H9 (cell line): Measurements from ENCODE around the gene TIMM10. TPM values are rescaled to one million over a fixed set of nuclear protein-coding genes. Genes with fewer than 3 reads are reported as not detected.
A peak's percentile ranks its signal among the peaks of the same experiment; 100 is the strongest.

Experiments used
- DNase-seq: peaks from one replicate; pipeline ENCODE4 v3.0.0-alpha.2; 2017
- H2AFZ ChIP-seq: one replicate; pipeline ENCODE4 v1.6.1; 2013; ENCODE audit warnings: mild to moderate bottlenecking, low read length, control low read depth, moderate library complexity
- H2AK5ac ChIP-seq: 2 replicates; pipeline ENCODE4 v1.6.1; 2013; ENCODE audit warnings: low read length, control low read depth, mixed read lengths; ENCODE audit not compliant: insufficient read length
- H2BK120ac ChIP-seq: one replicate; pipeline ENCODE4 v1.6.1; 2013; ENCODE audit warnings: low read depth, mild to moderate bottlenecking, low read length, control low read depth, inconsistent platforms; ENCODE audit not compliant: poor library complexity, severe bottlenecking
- H2BK12ac ChIP-seq: 2 replicates; pipeline ENCODE4 v1.6.1; 2013; ENCODE audit warnings: low read length, control low read depth, mixed read lengths, low read depth; ENCODE audit not compliant: insufficient read length
- H2BK15ac ChIP-seq: 2 replicates; pipeline ENCODE4 v1.6.1; 2013; ENCODE audit warnings: low read depth, low read length, control low read depth
- H2BK20ac ChIP-seq: one replicate; pipeline ENCODE4 v1.6.1; 2013; ENCODE audit warnings: low read depth, mild to moderate bottlenecking, low read length, control low read depth, inconsistent platforms; ENCODE audit not compliant: poor library complexity, severe bottlenecking
- H2BK5ac ChIP-seq: 2 replicates; pipeline ENCODE4 v1.6.1; 2013; ENCODE audit warnings: low read length, control low read depth, mixed read lengths; ENCODE audit not compliant: insufficient read length
- H3K14ac ChIP-seq: 2 replicates; pipeline ENCODE4 v1.6.1; 2013; ENCODE audit warnings: low read length, control low read depth; ENCODE audit not compliant: insufficient read depth
- H3K18ac ChIP-seq: 2 replicates; pipeline ENCODE4 v1.6.1; 2013; ENCODE audit warnings: low read depth, mild to moderate bottlenecking, mixed read lengths, low read length, control low read depth; ENCODE audit not compliant: insufficient read length
- H3K23ac ChIP-seq: 2 replicates; pipeline ENCODE4 v1.6.1; 2013; ENCODE audit warnings: low read length, control low read depth, mixed read lengths, low read depth; ENCODE audit not compliant: insufficient read length
- H3K23me2 ChIP-seq: 2 replicates; pipeline ENCODE4 v1.6.1; 2013; ENCODE audit warnings: low read depth, mild to moderate bottlenecking, mixed read lengths, low read length, control low read depth; ENCODE audit not compliant: insufficient read length, poor library complexity, severe bottlenecking
- H3K27ac ChIP-seq: 2 replicates; pipeline ENCODE4 v1.5.1; 2013; ENCODE audit warnings: low read length, control low read depth, mixed read lengths, low read depth; ENCODE audit not compliant: insufficient read length
- H3K27me3 ChIP-seq: 2 replicates; pipeline ENCODE4 v1.6.1; 2013; ENCODE audit warnings: low read length, control low read depth, inconsistent platforms; ENCODE audit not compliant: insufficient read depth
- H3K4ac ChIP-seq: 2 replicates; pipeline ENCODE4 v1.6.1; 2013; ENCODE audit warnings: low read depth, mild to moderate bottlenecking, control low read depth, inconsistent platforms, low read length, moderate library complexity
- H3K4me1 ChIP-seq: 2 replicates; pipeline ENCODE4 v1.6.1; 2013; ENCODE audit warnings: low read length, control low read depth, inconsistent platforms; ENCODE audit not compliant: insufficient read depth
- H3K4me2 ChIP-seq: 2 replicates; pipeline ENCODE4 v1.6.1; 2013; ENCODE audit warnings: low read length, control low read depth, mixed read lengths; ENCODE audit not compliant: insufficient read length, insufficient read depth
- H3K56ac ChIP-seq: 2 replicates; pipeline ENCODE4 v1.6.1; 2013; ENCODE audit warnings: low read depth, mild to moderate bottlenecking, mixed read lengths, low read length, control low read depth; ENCODE audit not compliant: insufficient read length
- H3K79me1 ChIP-seq: 2 replicates; pipeline ENCODE4 v1.6.1; 2013; ENCODE audit warnings: low read depth, mild to moderate bottlenecking, moderate library complexity, low read length, control low read depth, inconsistent platforms; ENCODE audit not compliant: insufficient read depth, poor library complexity, severe bottlenecking
- H3K79me2 ChIP-seq: 2 replicates; pipeline ENCODE4 v1.6.1; 2013; ENCODE audit warnings: low read length, control low read depth, inconsistent platforms; ENCODE audit not compliant: insufficient read depth
- H3K9ac ChIP-seq: 2 replicates; pipeline ENCODE4 v1.6.1; 2013; ENCODE audit warnings: low read length, control low read depth, mixed read lengths; ENCODE audit not compliant: insufficient read length; ENCODE audit errors: extremely low read depth
- H3K9me3 ChIP-seq: one replicate; pipeline ENCODE4 v1.6.1; 2013; ENCODE audit warnings: low read depth, low read length, inconsistent platforms; ENCODE audit not compliant: control insufficient read depth
- H3T11ph ChIP-seq: one replicate; pipeline ENCODE4 v1.6.1; 2013; ENCODE audit warnings: mild to moderate bottlenecking, low read length, control low read depth, inconsistent platforms
- H4K20me1 ChIP-seq: one replicate; pipeline ENCODE4 v1.6.1; 2013; ENCODE audit not compliant: control insufficient read depth, insufficient read length, insufficient read depth
- H4K5ac ChIP-seq: 2 replicates; pipeline ENCODE4 v1.6.1; 2013; ENCODE audit warnings: low read depth, mild to moderate bottlenecking, mixed read lengths, low read length, control low read depth; ENCODE audit not compliant: insufficient read length
- H4K8ac ChIP-seq: replicated peaks from 2 replicates; pipeline ENCODE4 v1.6.1; 2013; ENCODE audit warnings: low read length, control low read depth, mixed read lengths, low read depth; ENCODE audit not compliant: insufficient read length
- H4K91ac ChIP-seq: 2 replicates; pipeline ENCODE4 v1.6.1; 2013; ENCODE audit warnings: low read depth, mild to moderate bottlenecking, moderate library complexity, mixed read lengths, low read length, control low read depth; ENCODE audit not compliant: insufficient read length
- H3K27ac Mint-ChIP-seq, 3 experiments: 2 replicates in 2 of 3; 3 replicates in 1 of 3; pipeline ENCODE4 v1.8.0; 2020 to 2021; ENCODE audit warnings: mixed read lengths in 3 of 3, mild to moderate bottlenecking in 1 of 3, moderate library complexity in 1 of 3
- H3K27me3 Mint-ChIP-seq: 2 replicates; pipeline ENCODE4 v1.8.0; 2021; ENCODE audit warnings: low read depth, mild to moderate bottlenecking, moderate library complexity, mixed read lengths
- H3K36me3 Mint-ChIP-seq, 3 experiments: 2 replicates in 2 of 3; 3 replicates in 1 of 3; pipeline ENCODE4 v1.8.0; 2020 to 2021; ENCODE audit warnings: low read depth in 3 of 3, mixed read lengths in 3 of 3; ENCODE audit not compliant: insufficient read depth in 1 of 3
- H3K4me1 Mint-ChIP-seq, 2 experiments: 2 replicates each; pipeline ENCODE4 v1.8.0; 2020; ENCODE audit warnings: mixed read lengths in 2 of 2
- H3K4me3 Mint-ChIP-seq, 2 experiments: 2 replicates in 1 of 2; 3 replicates in 1 of 2; pipeline ENCODE4 v1.8.0; 2020 to 2021; ENCODE audit warnings: mild to moderate bottlenecking in 2 of 2, mixed read lengths in 2 of 2, moderate library complexity in 1 of 2
- H3K9me3 Mint-ChIP-seq, 2 experiments: 2 replicates in 1 of 2; 3 replicates in 1 of 2; pipeline ENCODE4 v1.8.0; 2020; ENCODE audit warnings: mild to moderate bottlenecking in 2 of 2, mixed read lengths in 2 of 2, moderate library complexity in 1 of 2
- WGBS: extraction: QIAGEN DNeasy Blood & Tissue Kit; methylation state at CpG from one replicate; pipeline ENCODE4 v1.1.7; 2013; ENCODE audit warnings: missing lambda C conversion rate, low lambda C conversion rate, mixed read lengths; ENCODE audit not compliant: insufficient read length; ENCODE audit errors: extremely low coverage; 5-methylcytosine and 5-hydroxymethylcytosine counted together
- total RNA-seq: library from RNA; stranded (reverse); gene quantifications from 2 replicates; pipeline ENCODE4 v1.2.1, GENCODE V29; 2021
- TF ChIP-seq, protein P1 (sequence below): fragments of 200-600 bp; sonication (generic); conservative IDR thresholded peaks from 3 replicates; pipeline ENCODE4 v1.8.0; 2021; ENCODE audit warnings: antibody characterized with exemption, mild to moderate bottlenecking

Gene TIMM10
- total RNA-seq, 1 experiment from 2014 or later = 130 TPM

DNA sequence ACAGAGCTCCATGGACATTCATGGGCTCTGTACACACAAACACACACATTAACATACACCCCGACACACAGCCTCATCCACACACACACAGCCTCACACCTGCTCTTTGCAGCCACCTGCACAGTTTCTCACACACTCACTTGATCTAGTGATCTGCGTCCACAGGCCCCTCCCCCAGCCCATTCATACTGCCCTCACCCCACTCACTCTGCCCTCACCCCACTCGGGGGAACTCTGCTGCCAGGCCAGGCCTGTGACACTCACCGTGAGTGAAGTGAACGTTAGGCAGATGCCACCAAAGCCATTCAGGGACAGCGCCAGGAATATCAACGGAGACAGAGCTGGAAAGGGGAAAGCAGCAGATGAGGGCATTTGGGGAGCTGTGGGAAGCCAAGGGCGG, 30.0 kb downstream of the TIMM10 start:
- TF ChIP-seq, protein P1, sequence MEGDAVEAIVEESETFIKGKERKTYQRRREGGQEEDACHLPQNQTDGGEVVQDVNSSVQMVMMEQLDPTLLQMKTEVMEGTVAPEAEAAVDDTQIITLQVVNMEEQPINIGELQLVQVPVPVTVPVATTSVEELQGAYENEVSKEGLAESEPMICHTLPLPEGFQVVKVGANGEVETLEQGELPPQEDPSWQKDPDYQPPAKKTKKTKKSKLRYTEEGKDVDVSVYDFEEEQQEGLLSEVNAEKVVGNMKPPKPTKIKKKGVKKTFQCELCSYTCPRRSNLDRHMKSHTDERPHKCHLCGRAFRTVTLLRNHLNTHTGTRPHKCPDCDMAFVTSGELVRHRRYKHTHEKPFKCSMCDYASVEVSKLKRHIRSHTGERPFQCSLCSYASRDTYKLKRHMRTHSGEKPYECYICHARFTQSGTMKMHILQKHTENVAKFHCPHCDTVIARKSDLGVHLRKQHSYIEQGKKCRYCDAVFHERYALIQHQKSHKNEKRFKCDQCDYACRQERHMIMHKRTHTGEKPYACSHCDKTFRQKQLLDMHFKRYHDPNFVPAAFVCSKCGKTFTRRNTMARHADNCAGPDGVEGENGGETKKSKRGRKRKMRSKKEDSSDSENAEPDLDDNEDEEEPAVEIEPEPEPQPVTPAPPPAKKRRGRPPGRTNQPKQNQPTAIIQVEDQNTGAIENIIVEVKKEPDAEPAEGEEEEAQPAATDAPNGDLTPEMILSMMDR = no peak
- no peak overlapping the region for H2BK20ac ChIP-seq
- Mint-ChIP-seq H3K4me3 (peak overlapping the region; percentile 6 to 72; a peak in 4 of 5 replicates), H3K9me3 (no peaks in the 10 kb centered on the region), H3K36me3 (peaks cover 18 to 32% (median 20%) of the 10 kb centered on the region in 3 experiments; a peak in 6 of 7 replicates), H3K27me3 (no peaks in the 10 kb centered on the region; the same call in 1 of the 2 replicates), H3K4me1 (peaks cover 28 to 57% of the 10 kb centered on the region in 2 experiments), H3K27ac (peak overlapping the region in 2 of 3 experiments; percentile 67 to 94; a peak in 4 of 7 replicates)
- no peak overlapping the region for H3K4ac ChIP-seq
- H3K18ac ChIP-seq = no peak overlapping the region
- no peak overlapping the region for H3K27ac ChIP-seq
- no peak overlapping the region for H2BK15ac ChIP-seq
- no peaks in the 10 kb centered on the region for H3K9me3 ChIP-seq
- H3K79me1 ChIP-seq = no peaks in the 10 kb centered on the region
- no peaks in the 10 kb centered on the region for H3K23me2 ChIP-seq
- no peak overlapping the region for H3K56ac ChIP-seq
- H3K27me3 ChIP-seq = no peaks in the 10 kb centered on the region
- no peak overlapping the region for H3K9ac ChIP-seq
- H2AK5ac ChIP-seq = no peak overlapping the region
- no CpG with 5 or more reads among the region's 8 CpGs for WGBS
- peaks cover 5% of the 10 kb centered on the region; the same call in 1 of the 2 replicates for H3K4me1 ChIP-seq
- H2BK5ac ChIP-seq = no peak overlapping the region
- no peak overlapping the region for H3K4me2 ChIP-seq
- no peak for DNase-seq
- no peak overlapping the region for H3K23ac ChIP-seq
- no peak overlapping the region for H2AFZ ChIP-seq
- no peaks in the 10 kb centered on the region for H4K20me1 ChIP-seq
- H2BK12ac ChIP-seq = no peak overlapping the region
- H3K79me2 ChIP-seq = no peaks in the 10 kb centered on the region
- no peak overlapping the region for H4K91ac ChIP-seq
- H4K5ac ChIP-seq = no peak overlapping the region
- no peak overlapping the region for H3T11ph ChIP-seq
- H4K8ac ChIP-seq = no peak overlapping the region
- H2BK120ac ChIP-seq = no peak overlapping the region
- no peak overlapping the region for H3K14ac ChIP-seq
